Measurements from ENCODE around the gene DDT. TPM values are rescaled to one million over a fixed set of nuclear protein-coding genes. Genes with fewer than 3 reads are reported as not detected.
"Not testable (repeated sequence)": the region's sequence is repeated elsewhere in the genome, so short reads cannot be mapped to it uniquely, and the experiment has no call there.

Gene DDT
- total and polyA plus RNA-seq, 4 donors = 111 to 268 (median 175) TPM

- H3K27me3 ChIP-seq (ENCODE audit: control insufficient read depth in 3 of 3, insufficient read depth in 3 of 3, low read length in 2 of 3); H3K9me3 ChIP-seq (ENCODE audit: control insufficient read depth in 4 of 4, insufficient read depth in 3 of 4, low read length in 3 of 4); H3K36me3 ChIP-seq (ENCODE audit: control insufficient read depth in 4 of 4, insufficient read depth in 4 of 4, low read length in 4 of 4); H3K27ac ChIP-seq (ENCODE audit: low read depth in 1 of 2, low read length in 1 of 2); H3K9ac ChIP-seq (ENCODE audit: insufficient read depth in 1 of 2, low read length in 2 of 2); H3K4me3 ChIP-seq; H3K4me1 ChIP-seq (ENCODE audit: control insufficient read depth in 5 of 5, insufficient read depth in 5 of 5, low read length in 5 of 5): not testable (repeated sequence)
- peak; percentile 98 for TF ChIP-seq CTCF (IDR thresholded peaks at IDR 0.05; ENCODE audit: control extremely low read depth, extremely low read depth)
- WGBS, 2 donors = 21 to 44% methylated on average over 12 of the region's 12 CpGs
- DNase-seq = peak in 2 of 3 donors; percentile 74 to 79
- peak; percentile 53 for ATAC-seq (ENCODE audit: insufficient read depth, low FRiP score)
Measured at GRCh38 chr22:23956301-23956900, 17.8 kb downstream of the DDT start.

GRCh38 chr22:23955886-23956285 lies 18.4 kb downstream of the DDT start:
- not testable (repeated sequence) for H3K36me3 ChIP-seq (ENCODE audit: control insufficient read depth in 4 of 4, insufficient read depth in 4 of 4, low read length in 4 of 4); H3K9ac ChIP-seq (ENCODE audit: insufficient read depth in 1 of 2, low read length in 2 of 2)
- WGBS, 2 donors = 78 to 87% methylated on average over 6 of the region's 8 CpGs

GRCh38 chr22:23954991-23955305 lies 19.3 kb downstream of the DDT start:
- not testable (repeated sequence) for H3K36me3 ChIP-seq (ENCODE audit: control insufficient read depth in 4 of 4, insufficient read depth in 4 of 4, low read length in 4 of 4); ATAC-seq (ENCODE audit: insufficient read depth, low FRiP score); H3K4me1 ChIP-seq (ENCODE audit: control insufficient read depth in 5 of 5, insufficient read depth in 5 of 5, low read length in 5 of 5); H3K9ac ChIP-seq (ENCODE audit: insufficient read depth in 1 of 2, low read length in 2 of 2); H3K9me3 ChIP-seq (ENCODE audit: control insufficient read depth in 4 of 4, insufficient read depth in 3 of 4, low read length in 3 of 4); H3K27ac ChIP-seq (ENCODE audit: low read depth in 1 of 2, low read length in 1 of 2); H3K4me3 ChIP-seq; H3K27me3 ChIP-seq (ENCODE audit: control insufficient read depth in 3 of 3, insufficient read depth in 3 of 3, low read length in 2 of 3); DNase-seq
- 72 to 90% methylated on average over 5 to 6 of the region's 6 CpGs for WGBS, 2 donors

More at GRCh38 chr22:23955886-23956285, 18.4 kb downstream of the DDT start:
- not testable (repeated sequence) for H3K27me3 ChIP-seq (ENCODE audit: control insufficient read depth in 3 of 3, insufficient read depth in 3 of 3, low read length in 2 of 3); H3K4me1 ChIP-seq (ENCODE audit: control insufficient read depth in 5 of 5, insufficient read depth in 5 of 5, low read length in 5 of 5); DNase-seq; ATAC-seq (ENCODE audit: insufficient read depth, low FRiP score); H3K4me3 ChIP-seq; H3K9me3 ChIP-seq (ENCODE audit: control insufficient read depth in 4 of 4, insufficient read depth in 3 of 4, low read length in 3 of 4); H3K27ac ChIP-seq (ENCODE audit: low read depth in 1 of 2, low read length in 1 of 2)

GRCh38 chr22:23954193-23954990 lies 19.8 kb downstream of the DDT start:
- not testable (repeated sequence) for DNase-seq; ATAC-seq (ENCODE audit: insufficient read depth, low FRiP score)
- 69 to 88% methylated on average over 8 of the region's 8 CpGs for WGBS, 2 donors

GRCh38 chr22:23953485-23953884 lies 20.8 kb downstream of the DDT start:
- H3K4me3 ChIP-seq; H3K27me3 ChIP-seq (ENCODE audit: control insufficient read depth in 3 of 3, insufficient read depth in 3 of 3, low read length in 2 of 3); ATAC-seq (ENCODE audit: insufficient read depth, low FRiP score); H3K4me1 ChIP-seq (ENCODE audit: control insufficient read depth in 5 of 5, insufficient read depth in 5 of 5, low read length in 5 of 5); H3K9ac ChIP-seq (ENCODE audit: insufficient read depth in 1 of 2, low read length in 2 of 2); H3K9me3 ChIP-seq (ENCODE audit: control insufficient read depth in 4 of 4, insufficient read depth in 3 of 4, low read length in 3 of 4); H3K36me3 ChIP-seq (ENCODE audit: control insufficient read depth in 4 of 4, insufficient read depth in 4 of 4, low read length in 4 of 4); DNase-seq; H3K27ac ChIP-seq (ENCODE audit: low read depth in 1 of 2, low read length in 1 of 2): not testable (repeated sequence)
- whole genome bisulfite sequencing, 2 donors = 72 to 85% methylated on average over 4 of the region's 4 CpGs

More at GRCh38 chr22:23954193-23954990, 19.8 kb downstream of the DDT start:
- H3K4me1 ChIP-seq (ENCODE audit: control insufficient read depth in 5 of 5, insufficient read depth in 5 of 5, low read length in 5 of 5); H3K4me3 ChIP-seq; H3K9ac ChIP-seq (ENCODE audit: insufficient read depth in 1 of 2, low read length in 2 of 2); H3K9me3 ChIP-seq (ENCODE audit: control insufficient read depth in 4 of 4, insufficient read depth in 3 of 4, low read length in 3 of 4); H3K36me3 ChIP-seq (ENCODE audit: control insufficient read depth in 4 of 4, insufficient read depth in 4 of 4, low read length in 4 of 4); H3K27me3 ChIP-seq (ENCODE audit: control insufficient read depth in 3 of 3, insufficient read depth in 3 of 3, low read length in 2 of 3); H3K27ac ChIP-seq (ENCODE audit: low read depth in 1 of 2, low read length in 1 of 2): not testable (repeated sequence)

- not testable (repeated sequence) for H3K9ac ChIP-seq (ENCODE audit: insufficient read depth in 1 of 2, low read length in 2 of 2); H3K9me3 ChIP-seq (ENCODE audit: control insufficient read depth in 4 of 4, insufficient read depth in 3 of 4, low read length in 3 of 4); H3K4me1 ChIP-seq (ENCODE audit: control insufficient read depth in 5 of 5, insufficient read depth in 5 of 5, low read length in 5 of 5); H3K36me3 ChIP-seq (ENCODE audit: control insufficient read depth in 4 of 4, insufficient read depth in 4 of 4, low read length in 4 of 4); H3K4me3 ChIP-seq; ATAC-seq (ENCODE audit: insufficient read depth, low FRiP score); DNase-seq; H3K27me3 ChIP-seq (ENCODE audit: control insufficient read depth in 3 of 3, insufficient read depth in 3 of 3, low read length in 2 of 3); H3K27ac ChIP-seq (ENCODE audit: low read depth in 1 of 2, low read length in 1 of 2)
- WGBS, 2 donors = 70 to 83% methylated on average over 10 to 11 of the region's 11 CpGs
Measured at GRCh38 chr22:23952794-23953405, 21.3 kb downstream of the DDT start.

GRCh38 chr22:23951383-23951782 lies 22.9 kb downstream of the DDT start:
- H3K27ac ChIP-seq (ENCODE audit: low read depth in 1 of 2, low read length in 1 of 2); H3K4me3 ChIP-seq; H3K27me3 ChIP-seq (ENCODE audit: control insufficient read depth in 3 of 3, insufficient read depth in 3 of 3, low read length in 2 of 3); H3K36me3 ChIP-seq (ENCODE audit: control insufficient read depth in 4 of 4, insufficient read depth in 4 of 4, low read length in 4 of 4); H3K9me3 ChIP-seq (ENCODE audit: control insufficient read depth in 4 of 4, insufficient read depth in 3 of 4, low read length in 3 of 4); H3K9ac ChIP-seq (ENCODE audit: insufficient read depth in 1 of 2, low read length in 2 of 2); ATAC-seq (ENCODE audit: insufficient read depth, low FRiP score); DNase-seq; H3K4me1 ChIP-seq (ENCODE audit: control insufficient read depth in 5 of 5, insufficient read depth in 5 of 5, low read length in 5 of 5): not testable (repeated sequence)
- 85 to 97% methylated on average over 2 of the region's 2 CpGs for WGBS, 2 donors
